HG02885 (cell line): ENCODE results near the gene GPR155.
"Not testable (repeated sequence)": the region's sequence is repeated elsewhere in the genome, so short reads cannot be mapped to it uniquely, and the experiment has no call there.

Source experiments
- ATAC-seq: cut with Tn5 transposase; IDR thresholded peaks from one replicate; pipeline ENCODE4 v1.9.1; 2021; ENCODE audit warnings: mild to moderate bottlenecking; ENCODE audit not compliant: unreplicated experiment, poor library complexity

GPR155 gene

GRCh38 chr2:174491947-174492346, 5.1 kb upstream of the GPR155 start:
- ATAC-seq = no peak

GRCh38 chr2:174490051-174490450, 3.2 kb upstream of the GPR155 start:
- no peak for ATAC-seq

- ATAC-seq = not testable (repeated sequence)
Observed at GRCh38 chr2:174489520-174489919, 2.7 kb upstream of the GPR155 start.

- ATAC-seq = no peak
Observed at GRCh38 chr2:174487820-174488162, 962 bp upstream of the GPR155 start.

GRCh38 chr2:174487108-174487819, 435 bp upstream of the GPR155 start:
- ATAC-seq = peak; percentile 91

- ATAC-seq = peak; percentile 23
Observed at GRCh38 chr2:174485788-174486562, 854 bp downstream of the GPR155 start.

GRCh38 chr2:174485045-174485444, 1.8 kb downstream of the GPR155 start:
- ATAC-seq = not testable (repeated sequence)

GRCh38 chr2:174484573-174484972, 2.3 kb downstream of the GPR155 start:
- no peak for ATAC-seq

- no peak for ATAC-seq
Observed at GRCh38 chr2:174482854-174483253, 4.0 kb downstream of the GPR155 start.

- no peak for ATAC-seq
Observed at GRCh38 chr2:174477759-174478158, 9.1 kb downstream of the GPR155 start.

GRCh38 chr2:174473796-174474195, 13.0 kb downstream of the GPR155 start:
- no peak for ATAC-seq

- no peak for ATAC-seq
Observed at GRCh38 chr2:174465327-174465726, 21.5 kb downstream of the GPR155 start.

GRCh38 chr2:174461221-174461620, 25.6 kb downstream of the GPR155 start:
- no peak for ATAC-seq

GRCh38 chr2:174454566-174454965, 32.3 kb downstream of the GPR155 start:
- ATAC-seq = no peak

GRCh38 chr2:174450021-174450816, 36.6 kb downstream of the GPR155 start:
- ATAC-seq = no peak

GRCh38 chr2:174449033-174449432, 37.8 kb downstream of the GPR155 start:
- ATAC-seq = no peak

- no peak for ATAC-seq
Observed at GRCh38 chr2:174446531-174446930, 40.3 kb downstream of the GPR155 start.

GRCh38 chr2:174445248-174445647, 41.6 kb downstream of the GPR155 start:
- no peak for ATAC-seq

GRCh38 chr2:174444761-174445160, 42.1 kb downstream of the GPR155 start:
- ATAC-seq = no peak

GRCh38 chr2:174442546-174443510, 44.0 kb downstream of the GPR155 start:
- ATAC-seq = no peak
